Measurements from ENCODE around the gene RHOBTB1.
"Not testable (repeated sequence)": the region's sequence is repeated elsewhere in the genome, so short reads cannot be mapped to it uniquely, and the experiment has no call there.

Gene RHOBTB1

GRCh38 chr10:60944058-60944909 is at the start of gene RHOBTB1:
RHOBTB1 (minus strand) TSS chr10:60944185; CDS start chr10:60911542, 32,643 bp downstream.
- peak; percentile 51 for DNase-seq

DNA sequence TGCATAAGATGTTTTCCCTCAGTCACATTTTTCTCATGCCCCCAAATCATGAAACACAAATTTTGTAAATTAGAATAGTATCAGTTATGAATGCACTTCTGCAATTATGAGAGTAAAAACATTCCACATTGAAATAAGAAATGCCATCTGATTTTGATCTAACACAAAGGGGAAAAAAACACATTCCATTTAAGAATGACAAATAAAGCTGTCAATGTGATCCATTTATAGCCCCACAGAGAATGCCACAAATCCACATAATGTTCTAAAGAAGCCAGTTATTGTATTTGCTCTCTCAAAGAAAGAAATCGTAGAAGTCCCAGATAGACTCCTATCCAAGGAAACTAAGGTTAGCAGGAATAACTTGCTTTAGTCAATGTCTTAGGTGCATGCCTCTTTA is 48.7 kb upstream of the RHOBTB1 start:
- DNase-seq: no peak

- DNase-seq: no peak
Observed at GRCh38 chr10:60990663-60991062, 46.7 kb upstream of the RHOBTB1 start.

DNA sequence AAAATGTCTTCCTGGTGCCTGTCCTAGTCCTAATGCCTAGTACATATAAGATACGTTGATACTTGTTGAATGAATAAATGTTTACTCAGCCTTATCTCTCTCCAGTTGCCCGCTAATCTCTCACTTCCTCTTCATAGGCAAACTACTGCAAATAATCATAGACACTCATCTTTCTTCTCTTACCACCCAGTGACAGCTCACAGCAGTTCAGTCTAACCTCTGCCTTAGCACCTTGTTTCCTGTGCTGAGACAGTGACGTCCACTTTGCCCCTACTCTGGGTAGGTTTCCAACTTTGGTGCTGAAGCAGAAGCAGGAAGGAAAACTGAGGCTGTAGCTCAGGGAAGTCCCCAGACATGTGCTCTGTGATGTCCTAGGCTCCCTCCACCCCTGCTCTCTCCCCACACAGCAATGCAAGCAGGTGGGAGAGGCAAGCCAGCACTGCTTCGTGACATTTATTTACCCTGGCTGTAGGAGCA is 45.5 kb upstream of the RHOBTB1 start:
- DNase-seq: no peak

DNA sequence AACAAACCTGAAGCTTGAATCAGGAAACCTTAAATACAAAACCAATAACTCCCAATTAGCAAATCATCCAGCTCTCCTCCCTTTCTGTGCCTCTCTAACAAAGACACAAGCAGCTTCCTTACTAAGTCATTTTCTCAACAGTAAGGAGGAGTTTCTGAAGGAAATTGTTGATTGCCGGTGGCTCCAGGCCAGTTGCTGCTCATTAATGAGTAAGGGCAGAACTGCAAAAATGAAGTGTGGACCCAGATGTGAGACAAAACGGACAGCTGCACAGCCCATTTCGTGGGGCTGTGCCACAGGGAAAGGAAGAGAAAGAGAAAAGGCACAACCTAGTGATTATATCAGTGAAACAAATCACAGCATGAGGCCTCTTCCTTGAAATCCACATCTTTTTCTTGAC is 42.8 kb upstream of the RHOBTB1 start:
- no peak for DNase-seq

- DNase-seq: no peak
Observed at GRCh38 chr10:60985951-60986350, 42.0 kb upstream of the RHOBTB1 start.

DNA sequence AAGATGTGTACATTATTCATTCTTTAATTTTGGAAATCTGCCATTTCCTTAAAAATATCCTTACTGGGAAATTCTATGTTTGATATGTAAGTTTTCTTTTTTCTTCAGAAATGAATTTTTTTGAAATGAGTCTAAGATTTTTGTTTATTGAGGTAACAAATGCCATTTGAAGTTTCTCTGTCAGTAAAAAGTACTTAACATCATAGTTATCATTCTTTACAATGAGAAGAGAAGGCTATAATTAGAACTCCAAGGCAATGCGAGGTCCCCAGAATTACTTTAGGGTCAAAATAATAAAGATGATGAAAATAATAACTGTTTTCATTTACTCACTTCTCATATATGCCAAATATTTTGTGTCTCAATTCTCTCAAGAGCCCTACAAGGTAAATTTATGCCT is 37.0 kb upstream of the RHOBTB1 start:
- DNase-seq: no peak

DNA sequence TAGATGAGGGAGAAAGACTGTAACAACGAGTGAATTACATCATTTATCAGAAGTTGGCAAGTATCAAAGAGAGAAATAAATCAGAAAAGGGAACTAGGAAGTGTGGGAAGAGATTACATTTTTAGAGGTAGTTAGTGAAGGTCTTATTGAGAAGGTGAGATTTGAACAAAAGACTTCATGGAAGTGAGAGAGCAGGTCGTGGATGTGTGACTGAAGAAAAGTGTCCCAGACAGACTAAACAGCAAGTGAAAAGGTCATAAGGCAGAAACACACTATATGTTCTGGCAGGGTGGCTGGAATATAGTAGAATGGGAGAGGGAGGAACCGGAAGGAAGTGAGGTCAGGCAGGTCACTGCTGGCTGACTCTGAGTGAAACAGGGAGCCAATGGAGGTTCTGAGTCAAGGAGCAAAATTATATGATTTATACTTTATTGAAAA is 35.7 kb upstream of the RHOBTB1 start:
- no peak for DNase-seq

DNA sequence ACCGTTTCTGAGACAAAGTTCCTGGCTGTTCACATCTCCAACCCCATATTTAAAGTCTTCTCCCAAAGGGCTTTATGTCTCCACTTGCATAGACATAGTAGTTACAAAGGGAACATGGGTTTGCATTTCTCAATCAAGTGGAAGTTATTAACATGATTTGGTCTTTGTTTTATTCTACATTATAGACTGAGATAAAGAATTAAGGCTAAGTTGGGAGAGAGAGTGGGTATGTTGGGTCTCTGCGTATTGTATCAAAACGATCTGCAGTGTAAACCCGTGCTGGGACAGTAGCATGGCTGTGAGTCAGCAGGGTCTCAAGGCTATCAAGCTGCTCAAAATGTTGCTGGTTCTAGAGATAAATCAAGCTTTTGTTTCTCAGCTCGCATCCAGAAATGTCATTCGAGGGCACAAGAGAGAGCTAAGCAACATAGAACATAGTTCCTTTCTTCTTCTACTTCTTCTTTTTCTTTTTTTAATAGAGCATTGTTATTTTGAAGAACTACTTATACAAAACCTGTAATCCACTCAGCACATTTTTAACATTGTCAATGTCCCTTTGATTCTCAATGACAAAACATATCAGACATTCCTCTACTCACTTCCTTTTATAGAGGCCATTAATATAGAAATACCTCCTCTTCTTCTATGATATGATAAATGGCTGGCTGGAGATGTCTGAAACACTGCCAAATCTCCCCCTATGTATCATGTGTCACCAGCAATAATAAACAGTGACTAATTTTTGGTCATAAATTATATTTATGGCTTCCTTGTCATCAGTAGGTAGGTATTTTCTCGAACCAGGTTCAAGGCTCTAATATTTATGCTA is 34.5 kb upstream of the RHOBTB1 start:
- DNase-seq: no peak

DNA sequence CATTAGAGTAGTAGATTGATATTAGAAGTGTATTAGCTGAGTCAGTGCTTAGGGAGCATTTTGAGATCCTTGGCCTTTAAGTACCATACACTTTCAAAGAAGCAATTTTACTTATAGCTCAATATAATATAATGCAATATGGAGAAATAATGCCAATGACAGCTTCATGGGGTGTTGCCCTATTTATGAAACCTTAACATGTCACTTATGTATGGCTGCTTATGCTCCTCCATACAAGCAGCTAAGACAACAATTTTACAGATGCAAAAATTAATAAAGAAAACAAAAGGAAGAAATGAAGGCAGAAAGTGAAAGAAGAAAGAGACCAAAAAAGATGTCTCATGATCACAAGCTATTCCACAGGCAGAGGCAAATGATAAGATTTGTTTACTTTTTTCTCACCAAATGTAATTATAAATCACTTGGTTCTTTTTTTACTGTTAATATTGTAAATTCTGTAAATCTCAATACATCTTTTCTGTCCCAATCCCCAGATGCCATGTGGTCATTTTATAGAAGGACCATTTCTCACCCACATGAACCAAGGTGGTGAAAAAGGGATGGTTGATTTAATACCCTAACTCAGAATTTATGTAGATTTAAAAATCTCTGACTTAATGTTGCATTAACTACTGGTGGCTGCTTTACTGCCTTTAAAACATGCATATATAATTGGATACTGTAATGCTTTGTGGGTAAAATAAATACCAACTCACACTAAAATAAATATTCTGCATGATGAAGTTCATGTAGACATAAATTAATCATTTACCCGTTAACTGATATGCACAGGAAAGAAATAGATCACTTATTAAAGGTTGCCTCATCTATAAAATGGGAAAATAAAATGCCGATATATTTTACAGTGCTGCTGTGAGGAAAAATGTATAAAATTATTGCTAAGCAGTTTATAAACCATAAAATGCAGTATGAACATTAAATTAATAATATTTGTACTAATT is 33.5 kb upstream of the RHOBTB1 start:
- no peak for DNase-seq

DNA sequence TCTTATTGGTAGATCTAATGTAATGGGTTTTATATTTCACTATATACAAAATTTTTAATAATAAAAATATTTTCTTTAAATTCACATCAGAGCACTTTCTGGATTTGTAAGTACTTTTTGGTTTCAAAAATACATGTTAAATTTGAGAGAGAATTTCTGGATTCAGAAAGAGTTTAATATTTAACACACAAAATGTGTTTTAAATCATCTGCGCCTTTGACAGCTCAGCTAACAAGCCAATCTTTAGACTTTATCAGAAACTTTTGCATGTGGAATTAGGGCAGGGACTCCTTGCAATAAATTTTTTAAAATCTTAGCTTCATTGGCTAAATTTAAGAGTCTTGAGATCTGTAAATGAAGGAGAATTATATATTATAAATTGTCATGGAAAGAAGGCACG is 32.7 kb upstream of the RHOBTB1 start:
- DNase-seq: no peak

GRCh38 chr10:60975716-60976115 is 31.7 kb upstream of the RHOBTB1 start:
- DNase-seq: no peak

GRCh38 chr10:60974463-60975149 is 30.6 kb upstream of the RHOBTB1 start:
- DNase-seq: no peak

GRCh38 chr10:60973086-60973485 is 29.1 kb upstream of the RHOBTB1 start:
- DNase-seq: no peak

DNA sequence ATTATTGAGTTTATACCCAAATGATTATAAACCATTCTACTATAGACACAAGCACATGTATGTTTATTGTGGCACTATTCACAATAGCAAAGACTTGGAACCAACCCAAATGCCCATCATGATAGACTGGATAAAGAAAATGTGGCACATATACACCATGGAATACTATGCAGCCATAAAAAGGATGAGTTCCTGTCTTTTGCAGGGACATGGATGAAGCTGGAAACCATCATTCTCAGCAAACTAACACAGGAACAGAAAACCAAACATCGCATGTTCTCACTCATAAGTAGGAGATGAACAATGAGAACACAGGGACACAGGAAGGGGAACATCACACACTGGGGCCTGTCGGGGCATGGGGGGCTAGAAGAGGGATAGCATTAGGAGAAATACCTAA is 28.2 kb upstream of the RHOBTB1 start:
- not testable (repeated sequence) for DNase-seq

GRCh38 chr10:60970526-60970925 is 26.5 kb upstream of the RHOBTB1 start:
- no peak for DNase-seq

DNA sequence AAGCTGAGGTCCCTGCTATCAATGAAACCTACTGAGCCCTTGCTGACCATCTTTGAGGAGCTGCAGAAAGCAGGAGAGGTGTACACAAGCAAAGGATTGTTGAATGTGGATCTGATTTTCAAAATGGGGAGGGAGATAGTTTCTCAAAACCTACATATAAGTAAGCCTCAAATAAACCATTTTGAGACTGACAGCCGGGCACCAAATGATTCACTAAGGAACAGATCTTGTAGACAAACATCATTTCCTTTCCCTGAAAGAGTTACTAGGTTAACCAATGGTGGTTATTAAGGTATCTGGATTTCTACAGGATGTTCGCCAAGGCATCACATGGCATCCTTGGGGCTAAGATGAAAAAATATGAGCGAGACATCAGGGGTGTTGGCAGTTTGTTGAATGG is 24.5 kb upstream of the RHOBTB1 start:
- no peak for DNase-seq

DNA sequence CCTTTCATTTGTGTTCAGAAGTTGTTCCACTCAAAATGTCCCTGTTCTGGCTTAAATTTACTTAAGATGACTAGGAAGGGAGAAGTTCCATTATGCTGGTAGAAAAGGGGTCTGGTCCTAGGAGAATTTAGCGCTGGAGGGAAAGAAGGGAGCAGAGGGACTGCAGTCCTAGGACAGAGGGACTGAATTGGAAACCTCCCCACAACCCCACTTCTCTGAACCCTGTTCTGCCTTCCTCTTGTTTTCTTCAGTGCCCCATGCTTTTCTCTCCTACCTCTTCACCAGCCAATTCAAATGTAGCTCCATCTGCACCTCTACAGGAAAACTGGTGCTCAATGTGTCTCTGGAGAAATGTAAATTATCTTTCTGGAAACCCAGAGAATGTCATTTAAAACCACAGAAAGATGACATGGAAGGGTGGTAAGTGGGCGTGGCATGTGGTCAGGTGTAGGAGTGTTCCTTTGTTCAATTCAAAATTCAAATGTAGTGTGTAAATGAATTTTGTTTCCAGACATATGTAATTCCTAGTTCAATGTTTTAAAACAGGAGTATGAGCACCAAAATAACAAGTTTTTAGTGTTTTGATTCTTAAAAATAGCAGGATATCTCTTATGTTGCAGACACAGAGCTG is 24.0 kb upstream of the RHOBTB1 start:
- DNase-seq: no peak

- no peak for DNase-seq
Observed at GRCh38 chr10:60967260-60967659, 23.3 kb upstream of the RHOBTB1 start.

DNA sequence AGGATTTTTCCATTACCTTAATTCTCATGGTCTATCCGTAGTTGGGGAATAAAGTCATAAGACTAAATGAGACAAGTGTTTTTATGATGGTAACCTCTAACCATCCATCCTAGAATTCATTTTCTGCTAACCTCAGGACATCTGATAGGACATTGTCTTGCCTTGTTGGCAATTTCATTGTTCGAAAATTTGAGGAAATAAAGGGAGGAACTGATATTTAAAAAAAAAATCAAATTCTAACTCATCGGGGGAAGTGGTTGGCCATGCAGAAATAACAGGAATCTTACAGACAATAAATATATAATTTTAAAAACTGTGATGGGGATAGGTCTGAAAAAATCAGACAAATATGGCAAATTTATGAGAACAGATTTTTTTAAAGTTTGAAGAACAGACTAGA is 21.7 kb upstream of the RHOBTB1 start:
- DNase-seq: no peak
